Endothelial cell of umbilical vein (primary cell): ENCODE results near the gene ATXN2. TPM values are rescaled to one million over a fixed set of nuclear protein-coding genes. Genes with fewer than 3 reads are reported as not detected.

Experiments
- BruUV-seq: library from RNA; stranded (reverse); fragments of 400-500 nt; replicated peaks from 2 replicates; lab custom pipeline; 2021; lab: Mats Ljungman, UMichigan
- CTCF ChIA-PET: fragments of 300-600, 350-600 bp; sonication (Branson Sonifier 250); formaldehyde crosslinking; loops from one replicate; lab custom pipeline; 2021; ENCODE audit warnings: antibody characterized with exemption, inconsistent platforms; lab: Charles Lee
- POLR2A ChIA-PET: fragments of 300-600, 350-600 bp; sonication (Branson Sonifier 250); formaldehyde crosslinking; loops from one replicate; lab custom pipeline; 2021; ENCODE audit warnings: antibody characterized with exemption, inconsistent platforms; lab: Charles Lee
- DNase-seq: peaks from one replicate; pipeline ENCODE4 v3.0.0-alpha.2; 2011; ENCODE audit warnings: low read depth, low spot score
- FAIRE-seq: peaks from 2 replicates; lab custom pipeline; 2011; peaks lifted over from hg19 to GRCh38; lab: Jason Lieb, UNC
- H2AFZ ChIP-seq: 2 replicates; pipeline ENCODE4 v1.6.0; 2012; ENCODE audit warnings: low read depth, low read length, control low read depth, inconsistent platforms
- H3K27ac ChIP-seq: 2 replicates; pipeline ENCODE4 v1.5.1; 2011; ENCODE audit warnings: low read depth, mild to moderate bottlenecking, control low read depth, low read length, moderate library complexity; ENCODE audit not compliant: insufficient read depth
- H3K27me3 ChIP-seq, 2 experiments: 2 replicates each; pipeline versions ENCODE4 v1.6.0 to v1.6.1; 2011; ENCODE audit warnings: low read length in 2 of 2, mixed read lengths in 1 of 2; ENCODE audit not compliant: control insufficient read depth in 2 of 2, insufficient read depth in 2 of 2
- H3K36me3 ChIP-seq, 2 experiments: 2 replicates in 1 of 2; 3 replicates in 1 of 2; pipeline ENCODE4 v1.5.1; 2011; ENCODE audit warnings: low read length in 2 of 2, mild to moderate bottlenecking in 1 of 2, moderate library complexity in 1 of 2; ENCODE audit not compliant: control insufficient read depth in 2 of 2, insufficient read depth in 2 of 2; ENCODE audit errors: extremely low read depth in 1 of 2
- H3K4me1 ChIP-seq: 3 replicates; pipeline ENCODE4 v1.5.1; 2011; ENCODE audit warnings: mild to moderate bottlenecking, low read length; ENCODE audit not compliant: control insufficient read depth, insufficient read depth; ENCODE audit errors: extremely low read depth
- H3K4me2 ChIP-seq: 2 replicates; pipeline ENCODE4 v1.6.1; 2011; ENCODE audit warnings: low read length, control low read depth, mixed read lengths; ENCODE audit not compliant: insufficient read depth
- H3K4me3 ChIP-seq, 3 experiments: fragments of 200-600 bp in 1 of 3; sonication (generic), shearing (Covaris generic) in 1 of 3; replicated peaks in 1 of 3; 2 replicates each; pipeline ENCODE4 v1.5.1; 2011 to 2016; ENCODE audit warnings: control low read depth in 3 of 3, low read length in 3 of 3, mild to moderate bottlenecking in 2 of 3, inconsistent platforms in 1 of 3, low read depth in 1 of 3, moderate library complexity in 1 of 3; ENCODE audit not compliant: insufficient read depth in 1 of 3
- H3K79me2 ChIP-seq: 2 replicates; pipeline ENCODE4 v1.6.0; 2012; ENCODE audit warnings: low read length, inconsistent platforms; ENCODE audit not compliant: control insufficient read depth, insufficient read depth
- H3K9ac ChIP-seq: replicated peaks from 2 replicates; pipeline ENCODE3; 2011; ENCODE audit warnings: low read length, control low read depth; ENCODE audit not compliant: insufficient read depth; ENCODE audit errors: extremely low read depth
- H3K9me1 ChIP-seq: replicated peaks from 3 replicates; pipeline ENCODE4 v1.6.0; 2011; ENCODE audit warnings: mild to moderate bottlenecking, low read length; ENCODE audit not compliant: control insufficient read depth, insufficient read depth; ENCODE audit errors: extremely low read depth
- H3K9me3 ChIP-seq: replicated peaks from 2 replicates; pipeline ENCODE4 v1.5.1; 2012; ENCODE audit warnings: low read length, inconsistent platforms; ENCODE audit not compliant: control insufficient read depth, insufficient read depth
- H4K20me1 ChIP-seq: replicated peaks from 2 replicates; pipeline ENCODE3; 2011; ENCODE audit warnings: mild to moderate bottlenecking, low read length; ENCODE audit not compliant: control insufficient read depth, insufficient read depth; ENCODE audit errors: extremely low read depth
- CTCF ChIP-seq, 2 donors: IDR thresholded peaks; 1 replicate in 1 of 2; 2 replicates in 1 of 2; pipeline ENCODE4 v1.5.1; 2011; ENCODE audit warnings: low read length in 2 of 2, mild to moderate bottlenecking in 2 of 2, moderate library complexity in 2 of 2, control low read depth in 1 of 2, inconsistent platforms in 1 of 2, low read depth in 1 of 2; ENCODE audit not compliant: insufficient read depth in 1 of 2; ENCODE audit errors: extremely low read depth in 1 of 2
- EZH2 ChIP-seq: IDR thresholded peaks from 2 replicates; pipeline ENCODE4 v1.6.1; 2012; ENCODE audit warnings: borderline replicate concordance, low read depth, mild to moderate bottlenecking, moderate library complexity, low read length, inconsistent platforms; ENCODE audit not compliant: severe bottlenecking
- FOS ChIP-seq: IDR thresholded peaks from 2 replicates; pipeline ENCODE4 v1.6.1; 2011; ENCODE audit warnings: mild to moderate bottlenecking, low read length, moderate library complexity, borderline replicate concordance; ENCODE audit not compliant: insufficient read depth
- GATA2 ChIP-seq: IDR thresholded peaks from 2 replicates; pipeline ENCODE4 v1.7.0; 2011; ENCODE audit warnings: low read depth, mild to moderate bottlenecking, moderate library complexity, mixed read lengths, low read length; ENCODE audit not compliant: insufficient read length, insufficient read depth
- JUN ChIP-seq: IDR thresholded peaks from 2 replicates; pipeline ENCODE4 v1.6.1; 2011; ENCODE audit warnings: borderline replicate concordance, low read depth; ENCODE audit not compliant: insufficient read length, insufficient read depth
- MAX ChIP-seq: IDR thresholded peaks from 2 replicates; pipeline ENCODE4 v1.6.1; 2011; ENCODE audit not compliant: insufficient read depth, insufficient read length
- MYC ChIP-seq: IDR thresholded peaks from one replicate; pipeline ENCODE4 v1.6.1; 2011; ENCODE audit warnings: mild to moderate bottlenecking, low read depth, low read length
- POLR2A ChIP-seq: IDR thresholded peaks from 2 replicates; pipeline ENCODE4 v1.6.1; 2012; ENCODE audit warnings: low read depth, mild to moderate bottlenecking, control low read depth, low read length
- POLR2AphosphoS5 ChIP-seq: IDR thresholded peaks from 2 replicates; pipeline ENCODE4 v1.6.1; 2012; ENCODE audit warnings: low read depth, mild to moderate bottlenecking, control low read depth, low read length, moderate library complexity; ENCODE audit not compliant: insufficient read depth
- dilution Hi-C: fragments of 300-500 bp; cut with MboI; formaldehyde crosslinking; loops from one replicate; pipeline ENCODE4 v1.15.0; 2019; ENCODE audit warnings: low sequenced_read_pairs; ENCODE audit not compliant: extremely low pct_ligation_motif_present
- intact Hi-C: fragments of 100-400 bp; cut with micrococcal nuclease; formaldehyde crosslinking; loops from one replicate; pipeline ENCODE4 v1.10.0; 2022
- polyA plus RNA-seq, 4 experiments: library from polyadenylated mRNA; depleted of rRNA in 3 of 4; stranded (reverse) in 3 of 4; unstranded in 1 of 4; fragments of >200 nt; gene quantifications; 2 replicates each; pipeline versions ENCODE4 v1.2.1 to v1.2.3, GENCODE V29; 2011 to 2012; ENCODE audit warnings: missing spikeins in 1 of 4
- total RNA-seq: library from RNA; stranded (reverse); gene quantifications from 2 replicates; pipeline ENCODE4 v1.2.3, GENCODE V29; 2021

The ATXN2 gene
- total and polyA plus RNA-seq, 2 donors (not counting 3 experiments of a cell fraction or from before 2014, with no cell fraction given) = 58.9 to 86.7 TPM

GRCh38 chr12:111447571-111448265, 151.4 kb downstream of the ATXN2 start:
- no TSS peak for BruUV-seq

More at GRCh38 chr12:111447571-111448265, 151.4 kb downstream of the ATXN2 start:
- Histone ChIP-seq H3K79me2 (peaks cover 50% of the 10 kb centered on the region), H3K4me1 (peaks cover 57% of the 10 kb centered on the region), H3K4me2 (no peak overlapping the region), H3K9me1 (no peaks in the 10 kb centered on the region), H3K27ac (no peak overlapping the region), H3K27me3 (no peaks in the 10 kb centered on the region), H3K9ac (no peak overlapping the region), H2AFZ (no peak overlapping the region), H3K4me3 (no peak overlapping the region), H4K20me1 (no peaks in the 10 kb centered on the region), H3K36me3 (peaks cover 21 to 33% of the 10 kb centered on the region in 2 experiments), H3K9me3 (no peaks in the 10 kb centered on the region)
- DNase-seq (no peak), FAIRE-seq (no peak)
- TF ChIP-seq MAX = no peak
- no peak for TF ChIP-seq GATA2
- no peak for TF ChIP-seq POLR2A
- TF ChIP-seq POLR2AphosphoS5 = no peak
- TF ChIP-seq CTCF (IDR thresholded peaks at IDR 0.05; ENCODE audit: extremely low read depth in 1 of 2, insufficient read depth in 1 of 2, low read depth in 1 of 2, low read length in 2 of 2) = no peak
- TF ChIP-seq MYC = no peak
- no peak for TF ChIP-seq FOS
- no peak for TF ChIP-seq EZH2
- TF ChIP-seq JUN = no peak
- ChIA-PET CTCF (interaction anchor here (1.9 to 16.4 kb wide), 3 partner anchors 10 to 49 kb away, joined by 8 to 464 read pairs (median 11); no protein-coding TSS in a partner anchor), POLR2A (no interaction called here)
- dilution Hi-C loops (no loop called here), intact Hi-C loops (no loop called here)
